ENCODE measurements around the gene SIX1. TPM values are rescaled to one million over a fixed set of nuclear protein-coding genes. Genes with fewer than 3 reads are reported as not detected.

SIX1 gene
- total RNA-seq, 1 experiment from 2014 or later: 2.5 TPM

DNA sequence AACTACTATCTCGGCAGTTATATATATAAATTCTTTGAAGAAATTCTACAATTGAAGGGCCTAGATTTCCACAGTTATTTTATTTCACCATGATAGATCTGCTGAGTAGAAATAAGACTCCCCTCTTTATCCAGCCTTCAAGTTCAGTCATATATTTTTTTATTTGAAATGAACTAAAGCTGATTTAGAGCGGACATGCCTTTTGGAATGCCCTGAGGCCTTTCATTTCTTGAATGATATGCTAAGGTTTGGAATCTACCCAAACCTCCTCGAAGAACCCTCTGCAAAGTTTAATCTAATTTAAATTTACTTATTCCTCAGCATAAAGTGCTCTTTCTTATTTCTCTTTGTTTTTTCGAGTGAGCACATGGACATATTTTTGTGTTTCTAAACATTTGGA is 15.1 kb downstream of the SIX1 start:
- Histone ChIP-seq H3K9me2 (ENCODE audit: insufficient read depth) (no peaks in the 10 kb centered on the region), H3K9me3 (ENCODE audit: control insufficient read depth in 1 of 2, insufficient read depth in 1 of 2, low read depth in 1 of 2, low read length in 2 of 2) (no peaks in the 10 kb centered on the region), H3K4me3 (replicated peaks in 1 of 2; ENCODE audit: low read depth in 1 of 2, low read length in 2 of 2) (no peak overlapping the region), H3K4me2 (ENCODE audit: low read length) (no peak overlapping the region), H2AFZ (ENCODE audit: low read depth, low read length, poor library complexity, severe bottlenecking) (no peak overlapping the region), H3K27ac (ENCODE audit: low read depth, low read length) (no peak overlapping the region), H3K36me3 (ENCODE audit: control insufficient read depth in 1 of 2, insufficient read depth in 2 of 2, low read length in 2 of 2) (no peaks in the 10 kb centered on the region), H4K20me1 (ENCODE audit: insufficient read depth) (no peaks in the 10 kb centered on the region), H3K4me1 (ENCODE audit: control insufficient read depth in 1 of 2, insufficient read depth in 2 of 2, low read length in 2 of 2) (no peaks in the 10 kb centered on the region), H3K27me3 (ENCODE audit: insufficient read depth, low read length) (no peaks in the 10 kb centered on the region), H3K79me2 (ENCODE audit: insufficient read depth, low read length) (no peaks in the 10 kb centered on the region), H3K9ac (ENCODE audit: low read length) (no peak overlapping the region)
- no peak for ATAC-seq
- ChIA-PET CTCF (no interaction called here), RAD21 (ENCODE audit: low non-redundant PET in 1 of 2, low total read pairs in 2 of 2, uncharacterized antibody in 2 of 2, unreplicated experiment in 2 of 2) (no interaction called here), POLR2A (no interaction called here)
- TF ChIP-seq CEBPB (IDR thresholded peaks at IDR 0.05; ENCODE audit: low read depth) (no peak), ZNF274 (IDR thresholded peaks at IDR 0.05; ENCODE audit: low read depth, low read length) (no peak), CBX3 (IDR thresholded peaks at IDR 0.05; ENCODE audit: low read depth) (no peak), RAD21 (IDR thresholded peaks at IDR 0.05; ENCODE audit: low read depth) (no peak), ZFX (IDR thresholded peaks at IDR 0.05) (no peak)
- TF ChIP-seq, protein P1, sequence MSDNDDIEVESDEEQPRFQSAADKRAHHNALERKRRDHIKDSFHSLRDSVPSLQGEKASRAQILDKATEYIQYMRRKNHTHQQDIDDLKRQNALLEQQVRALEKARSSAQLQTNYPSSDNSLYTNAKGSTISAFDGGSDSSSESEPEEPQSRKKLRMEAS (IDR thresholded peaks at IDR 0.05): no peak
- TF ChIP-seq, protein P2, sequence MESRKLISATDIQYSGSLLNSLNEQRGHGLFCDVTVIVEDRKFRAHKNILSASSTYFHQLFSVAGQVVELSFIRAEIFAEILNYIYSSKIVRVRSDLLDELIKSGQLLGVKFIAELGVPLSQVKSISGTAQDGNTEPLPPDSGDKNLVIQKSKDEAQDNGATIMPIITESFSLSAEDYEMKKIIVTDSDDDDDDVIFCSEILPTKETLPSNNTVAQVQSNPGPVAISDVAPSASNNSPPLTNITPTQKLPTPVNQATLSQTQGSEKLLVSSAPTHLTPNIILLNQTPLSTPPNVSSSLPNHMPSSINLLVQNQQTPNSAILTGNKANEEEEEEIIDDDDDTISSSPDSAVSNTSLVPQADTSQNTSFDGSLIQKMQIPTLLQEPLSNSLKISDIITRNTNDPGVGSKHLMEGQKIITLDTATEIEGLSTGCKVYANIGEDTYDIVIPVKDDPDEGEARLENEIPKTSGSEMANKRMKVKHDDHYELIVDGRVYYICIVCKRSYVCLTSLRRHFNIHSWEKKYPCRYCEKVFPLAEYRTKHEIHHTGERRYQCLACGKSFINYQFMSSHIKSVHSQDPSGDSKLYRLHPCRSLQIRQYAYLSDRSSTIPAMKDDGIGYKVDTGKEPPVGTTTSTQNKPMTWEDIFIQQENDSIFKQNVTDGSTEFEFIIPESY (IDR thresholded peaks at IDR 0.05; ENCODE audit: extremely low read depth, insufficient replicate concordance, low read length): no peak
- no TSS peak for BruUV-seq (replicated peaks)
- DNase-seq (ENCODE audit: low read depth, low spot score): no peak
- intact Hi-C loops (cut with micrococcal nuclease): no loop called here

DNA sequence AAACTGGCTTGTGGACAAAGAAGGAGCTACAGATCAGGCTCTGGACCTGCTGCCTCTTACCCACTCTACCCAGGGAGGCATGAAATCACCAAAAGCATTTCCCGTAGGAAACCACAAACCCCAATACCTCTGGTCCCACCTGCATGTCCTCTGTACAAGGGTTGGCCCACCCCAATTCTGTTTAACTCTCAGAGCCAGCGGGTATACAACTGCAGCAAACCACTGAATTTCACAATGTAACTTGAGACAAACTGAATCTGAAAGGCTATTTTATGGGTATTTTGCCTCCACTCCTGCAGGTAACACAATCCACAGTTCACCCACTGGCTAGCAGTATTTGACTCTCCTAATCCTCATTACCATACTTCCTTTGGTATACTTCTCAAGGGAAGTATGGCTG is 16.5 kb downstream of the SIX1 start:
- no peak overlapping the region for H3K9ac ChIP-seq (ENCODE audit: low read length)
- CTCF ChIA-PET: no interaction called here
- TF ChIP-seq POLR2AphosphoS5 (IDR thresholded peaks at IDR 0.05; ENCODE audit: low read depth, low read length): no peak
- no peak for TF ChIP-seq RAD21 (IDR thresholded peaks at IDR 0.05; ENCODE audit: low read depth)
- TF ChIP-seq, protein P1 (IDR thresholded peaks at IDR 0.05): no peak
- no peak for TF ChIP-seq TCF7L2 (IDR thresholded peaks at IDR 0.05; ENCODE audit: borderline replicate concordance, extremely low read depth, insufficient read depth, insufficient read length)
- no peak for TF ChIP-seq SRF (IDR thresholded peaks at IDR 0.05; ENCODE audit: low read depth)
- TF ChIP-seq CEBPB (IDR thresholded peaks at IDR 0.05; ENCODE audit: low read depth): no peak
- TF ChIP-seq CBX3 (IDR thresholded peaks at IDR 0.05; ENCODE audit: low read depth): no peak
- TF ChIP-seq YY1 (IDR thresholded peaks at IDR 0.05; ENCODE audit: extremely low read depth, insufficient replicate concordance, low read depth, low read length): no peak
- TF ChIP-seq FOSL1 (IDR thresholded peaks at IDR 0.05; ENCODE audit: low read depth): no peak
- TF ChIP-seq EZH2 (IDR thresholded peaks at IDR 0.05): no peak
- no peak for TF ChIP-seq ELF1 (IDR thresholded peaks at IDR 0.05; ENCODE audit: borderline replicate concordance, low read depth)
- TF ChIP-seq, protein P3, sequence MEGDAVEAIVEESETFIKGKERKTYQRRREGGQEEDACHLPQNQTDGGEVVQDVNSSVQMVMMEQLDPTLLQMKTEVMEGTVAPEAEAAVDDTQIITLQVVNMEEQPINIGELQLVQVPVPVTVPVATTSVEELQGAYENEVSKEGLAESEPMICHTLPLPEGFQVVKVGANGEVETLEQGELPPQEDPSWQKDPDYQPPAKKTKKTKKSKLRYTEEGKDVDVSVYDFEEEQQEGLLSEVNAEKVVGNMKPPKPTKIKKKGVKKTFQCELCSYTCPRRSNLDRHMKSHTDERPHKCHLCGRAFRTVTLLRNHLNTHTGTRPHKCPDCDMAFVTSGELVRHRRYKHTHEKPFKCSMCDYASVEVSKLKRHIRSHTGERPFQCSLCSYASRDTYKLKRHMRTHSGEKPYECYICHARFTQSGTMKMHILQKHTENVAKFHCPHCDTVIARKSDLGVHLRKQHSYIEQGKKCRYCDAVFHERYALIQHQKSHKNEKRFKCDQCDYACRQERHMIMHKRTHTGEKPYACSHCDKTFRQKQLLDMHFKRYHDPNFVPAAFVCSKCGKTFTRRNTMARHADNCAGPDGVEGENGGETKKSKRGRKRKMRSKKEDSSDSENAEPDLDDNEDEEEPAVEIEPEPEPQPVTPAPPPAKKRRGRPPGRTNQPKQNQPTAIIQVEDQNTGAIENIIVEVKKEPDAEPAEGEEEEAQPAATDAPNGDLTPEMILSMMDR (IDR thresholded peaks at IDR 0.05 in 2 of 3, conservative IDR thresholded peaks at IDR 0.05 in 1 of 3; ENCODE audit: borderline replicate concordance in 1 of 3, insufficient read depth in 1 of 3, low read depth in 2 of 3, low read length in 2 of 3): no peak
- TF ChIP-seq, protein P4, sequence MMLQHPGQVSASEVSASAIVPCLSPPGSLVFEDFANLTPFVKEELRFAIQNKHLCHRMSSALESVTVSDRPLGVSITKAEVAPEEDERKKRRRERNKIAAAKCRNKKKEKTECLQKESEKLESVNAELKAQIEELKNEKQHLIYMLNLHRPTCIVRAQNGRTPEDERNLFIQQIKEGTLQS (IDR thresholded peaks at IDR 0.05): no peak
- TF ChIP-seq ZNF274 (IDR thresholded peaks at IDR 0.05; ENCODE audit: low read depth, low read length): no peak
- no peak for TF ChIP-seq JUND (IDR thresholded peaks at IDR 0.05)

More for the DNA sequence above, 16.5 kb downstream of the SIX1 start:
- H3K79me2 ChIP-seq (ENCODE audit: insufficient read depth, low read length): no peaks in the 10 kb centered on the region
- H3K4me3 ChIP-seq (replicated peaks in 1 of 2; ENCODE audit: low read depth in 1 of 2, low read length in 2 of 2): no peak overlapping the region
- no peaks in the 10 kb centered on the region for H4K20me1 ChIP-seq (ENCODE audit: insufficient read depth)
- H3K9me2 ChIP-seq (ENCODE audit: insufficient read depth): no peaks in the 10 kb centered on the region
- H2AFZ ChIP-seq (ENCODE audit: low read depth, low read length, poor library complexity, severe bottlenecking): no peak overlapping the region
- intact Hi-C loops (cut with micrococcal nuclease): no loop called here
- ChIA-PET RAD21 (ENCODE audit: low non-redundant PET in 1 of 2, low total read pairs in 2 of 2, uncharacterized antibody in 2 of 2, unreplicated experiment in 2 of 2) (no interaction called here), POLR2A (no interaction called here)
- H3K27me3 ChIP-seq (ENCODE audit: insufficient read depth, low read length): no peaks in the 10 kb centered on the region
- no peak for ATAC-seq
- BruUV-seq (replicated peaks): no TSS peak
- H3K4me1 ChIP-seq (ENCODE audit: control insufficient read depth in 1 of 2, insufficient read depth in 2 of 2, low read length in 2 of 2): no peaks in the 10 kb centered on the region
- no peak overlapping the region for H3K27ac ChIP-seq (ENCODE audit: low read depth, low read length)
- no peaks in the 10 kb centered on the region for H3K36me3 ChIP-seq (ENCODE audit: control insufficient read depth in 1 of 2, insufficient read depth in 2 of 2, low read length in 2 of 2)
- H3K9me3 ChIP-seq (ENCODE audit: control insufficient read depth in 1 of 2, insufficient read depth in 1 of 2, low read depth in 1 of 2, low read length in 2 of 2): no peaks in the 10 kb centered on the region
- no peak for DNase-seq (ENCODE audit: low read depth, low spot score)
- H3K4me2 ChIP-seq (ENCODE audit: low read length): no peak overlapping the region
